ENCODE results near the gene UQCRC1.

Gene UQCRC1

GRCh38 chr3:48597408-48597800 lies 12.0 kb downstream of the UQCRC1 start:
- DNase-seq = no peak

GRCh38 chr3:48596676-48597407 lies 12.6 kb downstream of the UQCRC1 start:
- DNase-seq = no peak

GRCh38 chr3:48596157-48596556 lies 13.3 kb downstream of the UQCRC1 start:
- DNase-seq = no peak

- DNase-seq = no peak
These were observed 13.8 kb downstream of the UQCRC1 start for GRCh38 chr3:48595526-48596121.

GRCh38 chr3:48595075-48595525 lies 14.3 kb downstream of the UQCRC1 start, which contains the start of gene COL7A1:
TSS of gene COL7A1 (minus strand) at chr3:48595329. CDS start at chr3:48595159, 170 bp downstream.
- peak; percentile 19 for DNase-seq

- DNase-seq = no peak
These were observed 14.9 kb downstream of the UQCRC1 start for GRCh38 chr3:48594417-48595049.

GRCh38 chr3:48593337-48593736 lies 16.1 kb downstream of the UQCRC1 start:
- DNase-seq = no peak

- DNase-seq = no peak
These were observed 16.8 kb downstream of the UQCRC1 start for GRCh38 chr3:48592519-48593087.

GRCh38 chr3:48591886-48592518 lies 17.4 kb downstream of the UQCRC1 start:
- no peak for DNase-seq

- DNase-seq = no peak
These were observed 18.0 kb downstream of the UQCRC1 start for GRCh38 chr3:48591436-48591835.

GRCh38 chr3:48588230-48588629 lies 21.2 kb downstream of the UQCRC1 start:
- DNase-seq = no peak

- no peak for DNase-seq
These were observed 21.8 kb downstream of the UQCRC1 start for GRCh38 chr3:48587686-48588085.

GRCh38 chr3:48585411-48585810 lies 24.0 kb downstream of the UQCRC1 start:
- DNase-seq = no peak

- no peak for DNase-seq
These were observed 24.6 kb downstream of the UQCRC1 start for GRCh38 chr3:48584836-48585235.

GRCh38 chr3:48581621-48582481 lies 27.6 kb downstream of the UQCRC1 start:
- DNase-seq = no peak

GRCh38 chr3:48576647-48577046 lies 32.8 kb downstream of the UQCRC1 start:
- DNase-seq = no peak

GRCh38 chr3:48575366-48575765 lies 34.1 kb downstream of the UQCRC1 start:
- DNase-seq = no peak

GRCh38 chr3:48573973-48574585 lies 35.4 kb downstream of the UQCRC1 start:
- no peak for DNase-seq

- DNase-seq = no peak
These were observed 36.9 kb downstream of the UQCRC1 start for GRCh38 chr3:48572517-48572916.

GRCh38 chr3:48571938-48572337 lies 37.5 kb downstream of the UQCRC1 start:
- DNase-seq = no peak

- no peak for DNase-seq
These were observed 39.5 kb downstream of the UQCRC1 start for GRCh38 chr3:48569808-48570450.
